HG03565 (cell line): ENCODE results near the gene FOXJ3.

Experiments used
- ATAC-seq: cut with Tn5 transposase; IDR thresholded peaks from one replicate; pipeline ENCODE4 v1.9.1; 2021; ENCODE audit warnings: mild to moderate bottlenecking, moderate library complexity; ENCODE audit not compliant: unreplicated experiment

FOXJ3 gene

GRCh38 chr1:42171679-42172266 is 163.3 kb downstream of the FOXJ3 start:
- no peak for ATAC-seq

GRCh38 chr1:42170779-42171621 is 164.0 kb downstream of the FOXJ3 start:
- no peak for ATAC-seq

DNA sequence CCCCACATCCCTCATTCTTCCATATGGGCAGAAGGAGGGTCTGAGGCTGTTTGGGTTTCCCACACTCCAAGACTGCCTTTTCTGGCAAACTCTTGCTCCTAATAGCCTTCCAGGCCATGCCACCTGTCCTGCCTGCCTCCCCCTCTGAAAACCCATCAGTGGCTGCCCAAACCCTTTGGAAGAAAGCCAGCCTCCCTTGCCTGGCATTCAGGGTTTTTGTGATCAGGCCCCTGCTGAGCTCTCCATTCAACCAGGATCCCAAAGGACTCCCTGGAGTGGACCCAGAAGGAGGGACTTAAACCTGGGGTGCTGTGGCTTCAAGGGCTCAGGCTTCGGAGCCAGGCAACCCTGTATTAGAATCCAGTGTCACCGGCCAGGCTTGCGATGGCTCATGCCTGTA is 166.3 kb downstream of the FOXJ3 start:
- ATAC-seq: no peak

DNA sequence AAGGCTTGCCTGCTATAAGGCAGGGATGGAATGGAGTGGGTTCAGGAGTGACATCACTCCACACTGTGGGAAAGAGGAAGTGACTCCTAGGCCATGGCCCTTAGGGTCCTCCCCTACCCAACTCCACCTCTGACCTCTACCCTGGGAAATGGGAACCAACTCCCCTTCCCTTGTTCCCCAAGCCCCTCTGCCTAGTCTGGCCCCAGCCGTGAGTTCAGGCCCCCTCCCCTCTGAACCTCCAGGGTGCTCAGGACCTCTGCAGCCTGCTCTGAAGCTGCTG is 166.7 kb downstream of the FOXJ3 start:
- ATAC-seq: no peak

- ATAC-seq: no peak
Measured at GRCh38 chr1:42167611-42168390, 167.2 kb downstream of the FOXJ3 start.

- ATAC-seq: no peak
Measured at GRCh38 chr1:42165511-42166210, 169.4 kb downstream of the FOXJ3 start.

- ATAC-seq: no peak
Measured at GRCh38 chr1:42164551-42165420, 170.2 kb downstream of the FOXJ3 start, which contains the start of gene GUCA2A. Gene GUCA2A (minus strand): TSS chr1:42164745. CDS start chr1:42164712, 33 bp downstream.

- no peak for ATAC-seq
Measured at GRCh38 chr1:42163536-42164503, 171.2 kb downstream of the FOXJ3 start.

- ATAC-seq: no peak
Measured at GRCh38 chr1:42163114-42163513, 171.9 kb downstream of the FOXJ3 start.

GRCh38 chr1:42162181-42162580 is 172.9 kb downstream of the FOXJ3 start:
- no peak for ATAC-seq

- ATAC-seq: no peak
Measured at GRCh38 chr1:42158189-42158588, 176.8 kb downstream of the FOXJ3 start.

- no peak for ATAC-seq
Measured at GRCh38 chr1:42157667-42158066, 177.4 kb downstream of the FOXJ3 start.

DNA sequence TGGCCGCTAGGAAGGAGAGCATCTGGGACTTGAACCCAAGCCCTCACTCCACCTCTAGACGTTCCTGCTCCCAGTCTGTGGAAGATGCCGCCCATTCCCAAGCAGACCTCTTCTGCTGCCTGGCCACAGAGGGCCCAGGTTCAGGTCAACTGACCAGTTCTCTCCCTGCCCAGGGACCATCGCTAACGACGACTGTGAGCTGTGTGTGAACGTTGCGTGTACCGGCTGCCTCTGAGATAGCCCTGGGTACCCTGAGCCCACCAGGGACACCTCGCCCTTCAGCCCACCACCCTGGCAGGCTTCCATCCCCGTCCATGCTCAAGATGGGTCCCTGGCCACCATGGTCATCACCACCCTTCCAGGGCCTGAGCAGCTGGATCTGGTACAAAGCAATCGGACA is 179.7 kb downstream of the FOXJ3 start:
- ATAC-seq: no peak

GRCh38 chr1:42154685-42155084 is 180.3 kb downstream of the FOXJ3 start:
- no peak for ATAC-seq

DNA sequence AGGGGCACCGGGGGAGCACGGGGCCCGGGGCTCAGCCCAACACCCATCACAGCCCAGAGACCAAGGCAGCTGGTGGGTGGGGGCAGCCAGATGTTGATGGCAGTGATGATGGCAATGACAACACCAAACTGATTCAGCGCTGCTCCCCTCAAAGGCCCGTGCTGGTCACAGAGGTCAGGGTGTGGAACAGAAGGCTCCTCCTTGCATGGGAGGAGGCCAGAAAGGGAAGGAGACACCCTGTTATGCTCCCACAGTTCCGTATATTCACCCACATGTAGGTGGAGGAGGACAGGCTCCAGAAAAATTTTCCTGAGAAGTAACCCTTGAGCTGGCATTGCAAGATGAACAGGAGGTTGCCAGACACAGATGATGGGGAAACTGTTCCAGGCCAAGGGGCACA is 181.4 kb downstream of the FOXJ3 start:
- no peak for ATAC-seq

- ATAC-seq: no peak
Measured at GRCh38 chr1:42152907-42153600, 182.0 kb downstream of the FOXJ3 start, which contains the start of gene GUCA2B. Gene GUCA2B (plus strand): TSS chr1:42153410. CDS start chr1:42153451, 41 bp downstream.

DNA sequence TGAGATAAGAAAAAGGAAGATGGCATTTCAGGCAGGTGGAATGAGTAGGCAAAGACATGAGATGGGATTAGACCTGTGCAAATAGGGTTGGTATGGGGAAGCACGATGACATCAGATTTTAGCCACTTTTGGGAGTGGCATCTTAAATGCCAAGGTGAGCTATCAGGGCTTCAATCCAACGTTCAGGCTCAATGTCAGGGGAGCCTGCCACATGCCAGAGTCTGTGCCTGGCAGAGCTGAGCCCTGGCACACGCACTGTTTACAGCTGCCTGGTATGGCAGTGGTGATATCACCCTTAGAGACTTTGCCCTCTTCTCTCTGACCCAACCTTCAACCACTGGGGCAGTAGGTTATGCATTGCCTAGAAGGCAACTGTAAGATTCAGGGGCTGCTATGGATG is 182.9 kb downstream of the FOXJ3 start:
- ATAC-seq: no peak

DNA sequence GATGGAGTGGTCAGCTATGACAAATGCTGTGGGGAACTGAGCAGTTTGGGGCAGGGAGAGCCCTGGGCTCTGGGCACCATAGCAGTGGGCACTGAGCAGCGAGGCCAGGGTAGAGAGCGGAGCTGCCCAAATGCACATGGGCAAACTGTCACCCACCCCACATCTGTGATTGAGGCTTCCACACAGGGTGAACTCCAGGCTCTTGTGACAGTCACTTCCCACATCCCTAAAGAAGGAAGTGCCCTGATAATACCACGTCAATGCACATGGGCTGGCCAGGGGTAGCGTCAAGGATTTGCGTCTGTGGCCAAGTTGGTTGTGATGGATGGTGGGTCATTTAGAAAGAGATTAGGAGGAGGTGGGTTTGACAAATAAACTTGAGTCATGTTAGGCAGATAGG is 184.4 kb downstream of the FOXJ3 start:
- ATAC-seq: no peak
